Thyroid gland (tissue), 4 donors: ENCODE measurements around the gene CLCN5. TPM values are rescaled to one million over a fixed set of nuclear protein-coding genes. Genes with fewer than 3 reads are reported as not detected.
A peak's percentile ranks its signal among the peaks of the same experiment; 100 is the strongest.

ENCODE experiments used
- DNase-seq, 2 donors: peaks; one replicate each; pipeline ENCODE4 v3.0.0-alpha.2; 2019
- H3K27ac ChIP-seq, 3 donors: fragments of 200-600 bp; sonication (generic); 1 replicate in 2 of 3; 2 replicates in 1 of 3; pipeline ENCODE4 v1.5.1; 2016 to 2019; ENCODE audit warnings: mild to moderate bottlenecking in 1 of 3, moderate library complexity in 1 of 3
- H3K27me3 ChIP-seq: fragments of 200-600 bp; sonication (generic); one replicate; pipeline ENCODE4 v1.5.1; 2019
- H3K36me3 ChIP-seq, 2 donors: fragments of 200-600 bp; sonication (generic); one replicate each; pipeline ENCODE4 v1.5.1; 2016 to 2019
- H3K4me1 ChIP-seq, 2 donors: fragments of 200-600 bp; sonication (generic); one replicate each; pipeline ENCODE4 v1.5.1; 2017 to 2019
- H3K4me3 ChIP-seq, 3 donors: fragments of 200-600 bp; sonication (generic); replicated peaks in 1 of 3; 1 replicate in 2 of 3; 2 replicates in 1 of 3; pipeline ENCODE4 v1.5.1; 2016; ENCODE audit warnings: mild to moderate bottlenecking in 1 of 3
- H3K9me3 ChIP-seq: fragments of 200-600 bp; sonication (generic); one replicate; pipeline ENCODE4 v1.5.1; 2017
- CTCF ChIP-seq, 6 experiments: fragments of 200-600 bp in 3 of 6; fragments of 450-650 bp in 3 of 6; sonication (generic) in 3 of 6; IDR thresholded peaks; one replicate each; pipeline ENCODE4 v1.5.1; 2016 to 2019; ENCODE audit warnings: antibody characterized with exemption in 6 of 6, mild to moderate bottlenecking in 2 of 6, inconsistent platforms in 1 of 6, moderate library complexity in 1 of 6
- POLR2A ChIP-seq, 2 donors: fragments of 450-650 bp; IDR thresholded peaks; one replicate each; pipeline ENCODE4 v1.6.1; 2017; ENCODE audit warnings: antibody characterized with exemption in 2 of 2, mild to moderate bottlenecking in 2 of 2, moderate library complexity in 1 of 2
- WGBS, 2 donors: methylation state at CpG; one replicate each; pipeline ENCODE4 v1.1.5; 2017; 5-methylcytosine and 5-hydroxymethylcytosine counted together
- intact Hi-C: fragments of 100-400 bp; cut with DNase I; formaldehyde crosslinking; loops from one replicate; pipeline ENCODE4 v1.15.1; 2023
- total RNA-seq, 4 donors: library from RNA; depleted of rRNA; stranded (reverse); fragments of >200 nt; gene quantifications; one replicate each; pipeline ENCODE4 v1.2.3, GENCODE V29; 2016

The CLCN5 gene
- total RNA-seq, 4 donors from 2014 or later: 7.3 to 12.6 (median 10.1) TPM

- Histone ChIP-seq H3K27me3 (no peaks in the 10 kb centered on the region), H3K9me3 (no peaks in the 10 kb centered on the region), H3K27ac (no peak overlapping the region), H3K4me3 (no peak overlapping the region), H3K4me1 (no peaks in the 10 kb centered on the region), H3K36me3 (no peaks in the 10 kb centered on the region)
- WGBS, 2 donors: 86 to 89% methylated on average over 1 of the region's 1 CpG
- TF ChIP-seq CTCF (IDR thresholded peaks at IDR 0.05) (no peak), POLR2A (IDR thresholded peaks at IDR 0.05) (no peak)
- no peak for DNase-seq
- intact Hi-C loops: no loop called here
Measured at GRCh38 chrX:49930039-49930438, 7.6 kb downstream of the CLCN5 start.

- no peaks in the 10 kb centered on the region for H3K27me3 ChIP-seq
- WGBS, 2 donors: 54 to 58% methylated on average over 2 of the region's 2 CpGs
- H3K4me1 ChIP-seq: no peaks in the 10 kb centered on the region
- H3K9me3 ChIP-seq: no peaks in the 10 kb centered on the region
- TF ChIP-seq CTCF (IDR thresholded peaks at IDR 0.05) (no peak), POLR2A (IDR thresholded peaks at IDR 0.05) (no peak)
- no peak overlapping the region for H3K27ac ChIP-seq
- H3K36me3 ChIP-seq: no peaks in the 10 kb centered on the region
- intact Hi-C loops: no loop called here
- H3K4me3 ChIP-seq: no peak overlapping the region
- peak in 1 of 2 donors; percentile 4 for DNase-seq
Measured at GRCh38 chrX:49932791-49933190, 10.4 kb downstream of the CLCN5 start.

DNA sequence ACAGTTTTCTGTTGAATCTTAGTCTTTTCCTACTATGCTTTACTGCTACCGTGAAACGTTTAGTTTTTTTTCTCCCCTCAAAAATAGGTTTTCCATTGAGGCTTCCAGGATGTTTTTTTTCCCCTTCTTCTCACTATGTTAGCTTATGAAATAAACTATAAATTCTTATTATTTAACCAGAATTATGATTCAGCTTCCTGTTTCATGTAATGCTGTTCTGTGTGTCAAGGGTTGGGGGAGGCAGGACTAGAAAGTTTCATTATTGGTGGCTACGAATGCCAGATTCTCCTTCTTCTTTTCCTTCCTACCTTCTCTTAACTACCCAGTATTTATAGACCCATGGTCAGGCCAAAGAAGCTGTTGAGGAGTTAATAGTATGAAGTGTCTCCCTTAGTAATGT lies 11.8 kb downstream of the CLCN5 start:
- no peak for DNase-seq
- 52 to 77% methylated on average over 3 of the region's 3 CpGs for WGBS, 2 donors
- Histone ChIP-seq H3K27ac (no peak overlapping the region), H3K9me3 (no peaks in the 10 kb centered on the region), H3K27me3 (no peaks in the 10 kb centered on the region), H3K36me3 (no peaks in the 10 kb centered on the region), H3K4me3 (no peak overlapping the region), H3K4me1 (no peaks in the 10 kb centered on the region)
- intact Hi-C loops: no loop called here
- TF ChIP-seq POLR2A (IDR thresholded peaks at IDR 0.05): no peak
- TF ChIP-seq CTCF (IDR thresholded peaks at IDR 0.05): no peak

DNA sequence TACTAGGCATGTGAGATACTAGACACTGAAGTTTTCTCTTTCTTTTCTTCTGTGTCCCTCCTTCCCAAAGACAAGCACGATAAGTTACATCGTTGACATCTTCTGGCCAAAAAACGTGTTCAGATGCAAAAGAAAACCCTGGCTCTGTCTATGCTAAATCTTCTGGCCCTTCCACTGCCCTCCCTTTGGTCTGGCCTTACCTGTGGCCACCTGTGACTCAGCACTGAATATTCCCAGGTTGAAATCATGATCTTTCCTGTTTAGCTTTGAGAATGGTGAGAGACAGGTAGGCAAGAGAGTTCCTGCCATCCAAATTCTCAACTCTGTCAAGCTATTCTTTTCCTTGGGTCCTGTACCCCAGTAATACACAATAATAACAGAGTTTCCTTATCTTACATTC lies 12.3 kb downstream of the CLCN5 start:
- no peak for TF ChIP-seq POLR2A (IDR thresholded peaks at IDR 0.05)
- TF ChIP-seq CTCF (IDR thresholded peaks at IDR 0.05): no peak
- H3K4me1 ChIP-seq: no peaks in the 10 kb centered on the region
- DNase-seq: no peak
- intact Hi-C loops: no loop called here
- no peak overlapping the region for H3K4me3 ChIP-seq
- 87 to 90% methylated on average over 3 of the region's 3 CpGs for WGBS, 2 donors
- H3K27me3 ChIP-seq: no peaks in the 10 kb centered on the region
- H3K9me3 ChIP-seq: no peaks in the 10 kb centered on the region
- H3K27ac ChIP-seq: no peak overlapping the region
- H3K36me3 ChIP-seq: no peaks in the 10 kb centered on the region

DNA sequence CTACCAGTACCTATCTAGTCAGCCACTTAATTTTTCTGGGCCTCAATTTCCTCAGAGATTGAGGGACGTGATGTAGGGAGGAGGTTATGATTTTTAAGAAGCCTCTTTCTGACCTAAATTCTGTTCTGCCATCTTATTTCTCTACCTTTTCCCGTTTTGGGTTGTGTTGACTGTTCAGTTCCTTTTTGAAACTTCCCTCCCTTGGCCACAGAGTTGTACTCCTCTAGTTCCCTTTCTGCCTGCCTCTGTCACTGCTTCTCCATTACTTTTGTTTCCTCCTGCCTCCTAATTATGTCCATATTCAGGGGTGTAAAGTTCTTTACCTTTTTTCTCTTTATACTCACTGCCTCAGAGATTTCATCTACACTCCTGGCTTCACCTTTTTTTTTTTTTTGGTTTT lies 25.4 kb downstream of the CLCN5 start:
- Histone ChIP-seq H3K9me3 (no peaks in the 10 kb centered on the region), H3K4me1 (no peaks in the 10 kb centered on the region), H3K27me3 (no peaks in the 10 kb centered on the region), H3K4me3 (no peak overlapping the region), H3K27ac (no peak overlapping the region), H3K36me3 (no peaks in the 10 kb centered on the region)
- 91 to 98% methylated on average over 2 of the region's 2 CpGs for WGBS, 2 donors
- intact Hi-C loops: no loop called here
- TF ChIP-seq POLR2A (IDR thresholded peaks at IDR 0.05) (no peak), CTCF (IDR thresholded peaks at IDR 0.05) (no peak)
- no peak for DNase-seq
